Lower leg skin (tissue), 4 donors: ENCODE measurements around the gene SPINDOC. TPM values are rescaled to one million over a fixed set of nuclear protein-coding genes. Genes with fewer than 3 reads are reported as not detected.

Source experiments
- DNase-seq, 2 donors: peaks; one replicate each; pipeline ENCODE4 v3.0.0-alpha.2; 2019; ENCODE audit warnings: low spot score in 2 of 2
- H3K4me3 ChIP-seq: fragments of 200-600 bp; sonication (generic); 2 replicates; pipeline ENCODE4 v1.5.1; 2017; ENCODE audit warnings: mild to moderate bottlenecking, low read depth; ENCODE audit not compliant: poor library complexity, severe bottlenecking
- POLR2A ChIP-seq, 2 donors: fragments of 450-650 bp; IDR thresholded peaks; one replicate each; pipeline ENCODE4 v1.6.1; 2016 to 2017; ENCODE audit warnings: antibody characterized with exemption in 2 of 2, mild to moderate bottlenecking in 1 of 2, moderate library complexity in 1 of 2
- WGBS, 2 donors: methylation state at CpG; one replicate each; pipeline ENCODE4 v1.1.5; 2018; 5-methylcytosine and 5-hydroxymethylcytosine counted together
- intact Hi-C: fragments of 100-400 bp; cut with DNase I; formaldehyde crosslinking; loops from one replicate; pipeline ENCODE4 v1.15.0; 2023; ENCODE audit warnings: low total_unique reads
- total RNA-seq, 4 donors: library from RNA; depleted of rRNA; stranded (reverse); fragments of >200 nt; gene quantifications; one replicate each; pipeline ENCODE4 v1.1.0, GENCODE V29; 2016
- TF ChIP-seq, protein P1 (sequence below), 3 donors: fragments of 450-650 bp; IDR thresholded peaks; one replicate each; pipeline ENCODE4 v1.5.1; 2016; ENCODE audit warnings: antibody characterized with exemption in 3 of 3, mild to moderate bottlenecking in 3 of 3, moderate library complexity in 2 of 3

Gene SPINDOC
- total RNA-seq, 4 donors from 2014 or later = 5.1 to 8.3 (median 6.0) TPM

DNA sequence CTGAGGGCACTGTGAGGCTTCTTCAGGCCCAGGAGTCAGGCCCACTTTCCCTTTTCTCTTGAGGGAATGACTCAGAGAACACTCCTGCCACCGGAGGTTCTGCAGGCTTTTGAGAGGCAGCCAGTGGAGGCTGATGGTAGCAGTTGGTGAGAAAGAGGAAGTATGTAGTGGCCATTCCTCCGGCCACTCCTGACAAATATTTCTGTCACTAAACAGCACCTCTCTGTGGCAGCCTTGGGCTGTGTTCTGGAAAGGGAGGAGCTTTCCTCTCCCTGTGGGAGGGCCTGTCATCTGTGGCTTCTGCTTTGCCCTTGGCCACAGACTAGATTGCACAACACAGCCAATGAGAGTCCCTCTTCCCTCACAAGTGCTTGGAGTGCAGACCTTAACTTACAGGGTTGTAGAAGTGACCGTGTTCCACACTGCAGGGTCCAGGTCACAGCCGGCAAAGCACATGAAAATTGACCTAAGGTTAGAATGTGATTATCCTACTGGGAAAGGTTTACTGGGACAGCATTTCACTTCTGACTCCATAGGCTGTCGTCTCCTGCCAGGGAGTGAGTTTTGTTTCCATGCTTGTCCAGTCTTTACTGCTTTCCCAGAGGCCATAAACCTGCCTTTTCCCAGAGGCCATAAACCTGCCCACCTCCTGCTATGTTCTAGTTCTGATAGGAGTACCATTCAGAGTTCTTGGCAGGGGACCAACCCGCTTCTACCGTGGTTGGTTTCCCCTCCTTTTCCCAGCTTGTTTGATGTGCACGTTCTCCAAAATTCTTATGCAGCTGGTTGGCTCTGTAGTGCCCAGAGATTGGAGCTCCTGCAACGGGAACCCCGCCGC is 58.9 kb downstream of the SPINDOC start:
- no peak overlapping the region for H3K4me3 ChIP-seq
- intact Hi-C loops = no loop called here
- no peak for TF ChIP-seq POLR2A (IDR thresholded peaks at IDR 0.05)
- TF ChIP-seq, protein P1, sequence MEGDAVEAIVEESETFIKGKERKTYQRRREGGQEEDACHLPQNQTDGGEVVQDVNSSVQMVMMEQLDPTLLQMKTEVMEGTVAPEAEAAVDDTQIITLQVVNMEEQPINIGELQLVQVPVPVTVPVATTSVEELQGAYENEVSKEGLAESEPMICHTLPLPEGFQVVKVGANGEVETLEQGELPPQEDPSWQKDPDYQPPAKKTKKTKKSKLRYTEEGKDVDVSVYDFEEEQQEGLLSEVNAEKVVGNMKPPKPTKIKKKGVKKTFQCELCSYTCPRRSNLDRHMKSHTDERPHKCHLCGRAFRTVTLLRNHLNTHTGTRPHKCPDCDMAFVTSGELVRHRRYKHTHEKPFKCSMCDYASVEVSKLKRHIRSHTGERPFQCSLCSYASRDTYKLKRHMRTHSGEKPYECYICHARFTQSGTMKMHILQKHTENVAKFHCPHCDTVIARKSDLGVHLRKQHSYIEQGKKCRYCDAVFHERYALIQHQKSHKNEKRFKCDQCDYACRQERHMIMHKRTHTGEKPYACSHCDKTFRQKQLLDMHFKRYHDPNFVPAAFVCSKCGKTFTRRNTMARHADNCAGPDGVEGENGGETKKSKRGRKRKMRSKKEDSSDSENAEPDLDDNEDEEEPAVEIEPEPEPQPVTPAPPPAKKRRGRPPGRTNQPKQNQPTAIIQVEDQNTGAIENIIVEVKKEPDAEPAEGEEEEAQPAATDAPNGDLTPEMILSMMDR (IDR thresholded peaks at IDR 0.05) = no peak
- 13 to 17% methylated on average over 11 of the region's 11 CpGs for WGBS, 2 donors
- DNase-seq = peak; percentile 89 to 94

DNA sequence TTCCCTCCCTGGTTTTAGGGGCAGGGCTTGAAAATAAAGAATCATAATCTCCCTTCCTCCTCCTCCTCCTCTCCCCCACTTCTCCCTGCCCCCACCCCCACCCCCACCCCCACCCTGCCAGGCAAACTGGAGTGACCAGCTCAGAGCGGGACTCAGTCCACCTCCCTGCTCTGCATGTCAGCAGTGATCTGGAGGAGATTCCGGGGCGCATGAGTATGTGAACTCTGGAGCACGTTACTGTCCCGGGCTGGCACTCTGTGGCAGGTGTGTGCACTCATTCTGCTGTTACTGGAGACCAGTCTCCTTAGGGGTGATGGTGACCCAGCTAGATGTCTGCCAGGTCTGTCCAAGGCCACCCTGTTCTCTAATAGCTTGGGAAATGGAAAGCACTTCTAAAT is 59.5 kb downstream of the SPINDOC start:
- H3K4me3 ChIP-seq = no peak overlapping the region
- 18 to 51% methylated on average over 4 to 5 of the region's 5 CpGs for whole genome bisulfite sequencing, 2 donors
- intact Hi-C loops = no loop called here
- DNase-seq = no peak
- TF ChIP-seq, protein P1 (IDR thresholded peaks at IDR 0.05) = no peak
- no peak for TF ChIP-seq POLR2A (IDR thresholded peaks at IDR 0.05)

DNA sequence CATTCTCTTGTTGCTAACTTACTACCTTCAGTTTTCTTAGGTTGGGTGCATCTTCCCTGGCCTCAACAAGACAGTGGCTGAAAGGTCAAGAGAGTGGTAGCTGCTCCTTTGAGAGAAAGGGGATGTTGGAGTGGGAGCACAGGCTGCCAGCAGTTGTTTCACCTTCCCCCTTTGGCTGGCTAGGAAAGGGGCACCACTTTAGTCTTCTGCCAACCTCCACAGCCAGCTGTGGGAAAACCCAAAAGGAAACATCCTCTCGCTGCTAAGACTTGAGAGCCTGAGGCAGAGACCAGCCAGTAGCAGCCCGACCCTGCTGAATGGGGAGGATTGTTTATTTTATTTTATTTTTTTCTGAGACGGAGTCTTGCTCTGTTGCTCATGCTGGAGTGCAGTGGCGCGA is 60.1 kb downstream of the SPINDOC start:
- intact Hi-C loops = no loop called here
- no peak overlapping the region for H3K4me3 ChIP-seq
- 63 to 73% methylated on average over 5 of the region's 5 CpGs for WGBS, 2 donors
- TF ChIP-seq, protein P1 (IDR thresholded peaks at IDR 0.05) = no peak
- TF ChIP-seq POLR2A (IDR thresholded peaks at IDR 0.05) = no peak
- DNase-seq = no peak

DNA sequence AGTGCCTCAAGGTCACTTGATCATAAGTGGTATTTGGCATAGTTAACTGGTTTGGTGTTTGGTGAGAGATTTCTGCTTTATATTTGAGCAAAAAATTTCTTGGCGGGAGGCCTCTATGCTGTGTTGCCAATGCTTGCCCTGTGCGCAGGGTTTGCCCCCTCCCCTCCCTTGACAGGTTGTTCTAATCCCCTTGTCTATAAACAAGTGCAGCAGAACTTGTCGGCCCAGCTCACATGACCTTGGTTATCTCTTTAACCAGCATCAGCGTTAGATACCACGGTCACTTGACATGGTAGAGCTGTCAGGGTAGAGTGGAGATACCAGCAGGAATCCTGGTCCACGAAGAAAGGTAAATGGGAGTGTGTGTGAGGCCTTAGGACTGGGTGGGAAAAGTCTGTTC is 61.3 kb downstream of the SPINDOC start:
- WGBS, 2 donors = 56 to 57% methylated on average over 6 of the region's 6 CpGs
- no peak overlapping the region for H3K4me3 ChIP-seq
- no peak for TF ChIP-seq POLR2A (IDR thresholded peaks at IDR 0.05)
- TF ChIP-seq, protein P1 (IDR thresholded peaks at IDR 0.05) = no peak
- no peak for DNase-seq
- intact Hi-C loops = no loop called here

GRCh38 chr11:63875506-63876065 is 62.3 kb downstream of the SPINDOC start:
- no peak overlapping the region for H3K4me3 ChIP-seq
- intact Hi-C loops = no loop called here
- 86 to 93% methylated on average over 8 of the region's 8 CpGs for WGBS, 2 donors
- no peak for DNase-seq
- TF ChIP-seq, protein P1 (IDR thresholded peaks at IDR 0.05) = no peak
- no peak for TF ChIP-seq POLR2A (IDR thresholded peaks at IDR 0.05)
